Neural cell (in vitro differentiated cells): Measurements from ENCODE around the gene RASGEF1C. TPM values are rescaled to one million over a fixed set of nuclear protein-coding genes. Genes with fewer than 3 reads are reported as not detected.

Experiments used
- H2AFZ ChIP-seq: fragments of 200-600, 300-800 bp; sonication (generic), shearing (Covaris generic); 2 replicates; pipeline ENCODE4 v1.6.0; 2014; ENCODE audit warnings: low read depth, mild to moderate bottlenecking, antibody characterized with exemption, low read length, moderate library complexity
- H3F3A ChIP-seq: fragments of 200-600 bp; shearing (Covaris generic); 2 replicates; pipeline ENCODE4 v1.6.1; 2016; ENCODE audit warnings: mild to moderate bottlenecking, moderate library complexity, mixed read lengths, antibody characterized with exemption, low read length; ENCODE audit not compliant: insufficient read depth, poor library complexity, severe bottlenecking
- H3K27ac ChIP-seq: fragments of 200-600, 300-800 bp; sonication (generic), shearing (Covaris generic); 2 replicates; pipeline ENCODE4 v1.5.1; 2014; ENCODE audit warnings: mild to moderate bottlenecking, low read length, moderate library complexity
- H3K27me3 ChIP-seq: fragments of 300-800, 200-600 bp; sonication (generic), shearing (Covaris generic); 2 replicates; pipeline ENCODE4 v1.6.0; 2014; ENCODE audit warnings: mild to moderate bottlenecking, low read depth, low read length, moderate library complexity; ENCODE audit not compliant: insufficient read depth
- H3K36me3 ChIP-seq: fragments of 300-800, 200-600 bp; sonication (generic), shearing (Covaris generic); 2 replicates; pipeline ENCODE4 v1.5.1; 2014; ENCODE audit warnings: mild to moderate bottlenecking, antibody characterized with exemption, low read length, moderate library complexity; ENCODE audit not compliant: insufficient read depth
- H3K4me2 ChIP-seq: fragments of 300-800, 200-600 bp; sonication (generic), shearing (Covaris generic); 2 replicates; pipeline ENCODE4 v1.6.0; 2014; ENCODE audit warnings: mild to moderate bottlenecking, low read length
- H3K4me3 ChIP-seq: fragments of 300-800, 200-600 bp; sonication (generic), shearing (Covaris generic); 2 replicates; pipeline ENCODE4 v1.5.1; 2014; ENCODE audit warnings: mild to moderate bottlenecking, low read length, moderate library complexity
- H3K79me2 ChIP-seq: fragments of 200-600 bp; shearing (Covaris generic); replicated peaks from 2 replicates; pipeline ENCODE4 v1.6.0; 2014; ENCODE audit warnings: mild to moderate bottlenecking, low read length, moderate library complexity; ENCODE audit not compliant: insufficient read depth
- H3K9ac ChIP-seq: fragments of 300-800, 200-600 bp; sonication (generic), shearing (Covaris generic); 2 replicates; pipeline ENCODE4 v1.6.1; 2016; ENCODE audit warnings: mild to moderate bottlenecking, low read length, mixed read lengths
- H3K9me2 ChIP-seq: fragments of 200-600 bp; shearing (Covaris generic); 2 replicates; pipeline ENCODE4 v1.6.1; 2016; ENCODE audit warnings: mild to moderate bottlenecking, low read length, mixed read lengths; ENCODE audit not compliant: insufficient read depth
- H3K9me3 ChIP-seq: fragments of 200-600, 300-800 bp; sonication (generic), shearing (Covaris generic); 2 replicates; pipeline ENCODE4 v1.6.1; 2016; ENCODE audit warnings: mild to moderate bottlenecking, mixed run types, low read length, moderate library complexity, mixed read lengths
- H4K20me1 ChIP-seq: fragments of 200-600 bp; shearing (Covaris generic); 2 replicates; pipeline ENCODE4 v1.6.1; 2016; ENCODE audit warnings: mild to moderate bottlenecking, mixed run types; ENCODE audit not compliant: insufficient read depth
- EP300 ChIP-seq: fragments of 450-650 bp; conservative IDR thresholded peaks from 2 replicates; pipeline ENCODE4 v1.6.1; 2014; ENCODE audit warnings: antibody characterized with exemption, mild to moderate bottlenecking, moderate library complexity; ENCODE audit not compliant: poor library complexity, severe bottlenecking
- EZH2 ChIP-seq: fragments of 200-600, 300-800 bp; shearing (Covaris generic), sonication (generic); IDR thresholded peaks from 2 replicates; pipeline ENCODE4 v1.6.1; 2014; ENCODE audit warnings: antibody characterized with exemption, low read length, borderline replicate concordance, mild to moderate bottlenecking; ENCODE audit not compliant: insufficient read depth, poor library complexity, severe bottlenecking
- MXI1 ChIP-seq: fragments of 450-650 bp; conservative IDR thresholded peaks from 2 replicates; pipeline ENCODE4 v1.6.1; 2014; ENCODE audit warnings: antibody characterized with exemption, mild to moderate bottlenecking; ENCODE audit not compliant: poor library complexity, severe bottlenecking
- POLR2AphosphoS5 ChIP-seq: IDR thresholded peaks from 2 replicates; pipeline ENCODE4 v1.6.1; 2012
- RAD21 ChIP-seq: fragments of 450-650 bp; conservative IDR thresholded peaks from 2 replicates; pipeline ENCODE4 v1.6.1; 2014; ENCODE audit warnings: antibody characterized with exemption, mild to moderate bottlenecking, moderate library complexity
- SMC3 ChIP-seq: fragments of 450-650 bp; conservative IDR thresholded peaks from 2 replicates; pipeline ENCODE4 v1.6.1; 2014; ENCODE audit warnings: antibody characterized with exemption, mild to moderate bottlenecking, moderate library complexity; ENCODE audit not compliant: poor library complexity
- TAF1 ChIP-seq: IDR thresholded peaks from 2 replicates; pipeline ENCODE4 v1.6.1; 2012; ENCODE audit warnings: low read depth
- polyA plus RNA-seq: library from polyadenylated mRNA; depleted of rRNA; stranded (reverse); fragments of >200 nt; gene quantifications from 2 replicates; pipeline ENCODE4 v1.2.3, GENCODE V29; 2014
- TF ChIP-seq, protein P1 (sequence below): fragments of 450-650 bp; IDR thresholded peaks from 2 replicates; pipeline ENCODE4 v1.5.1; 2014; ENCODE audit warnings: antibody characterized with exemption, mild to moderate bottlenecking, moderate library complexity; ENCODE audit not compliant: poor library complexity, severe bottlenecking
- TF ChIP-seq, protein P2 (sequence below): IDR thresholded peaks from 2 replicates; pipeline ENCODE4 v1.6.1; 2012; ENCODE audit warnings: borderline replicate concordance

RASGEF1C gene
- polyA plus RNA-seq, 1 donor from 2014 or later: 5.3 TPM

DNA sequence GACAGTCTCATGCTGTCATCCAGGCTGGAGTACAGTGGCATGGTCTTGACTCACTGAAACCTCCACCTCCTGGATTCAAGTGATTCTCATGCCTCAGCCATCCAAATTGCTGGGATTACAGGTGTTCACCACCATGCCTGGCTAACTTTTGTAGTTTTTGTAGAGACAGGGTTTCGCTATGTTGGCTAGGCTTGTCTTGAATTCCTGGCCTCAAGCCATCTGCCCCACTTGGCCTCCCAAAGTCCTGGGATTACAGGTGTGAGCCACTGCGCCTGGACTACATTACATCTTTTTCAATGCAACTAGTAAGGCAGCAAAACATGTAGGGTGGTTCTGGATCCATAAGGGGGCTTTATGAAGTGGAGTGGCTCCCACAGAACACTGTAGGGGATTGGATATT is 29.6 kb upstream of the RASGEF1C start:
- Histone ChIP-seq H3K36me3 (peaks cover 5% of the 10 kb centered on the region), H3K27ac (no peak overlapping the region), H3K79me2 (no peaks in the 10 kb centered on the region), H3K9me2 (no peaks in the 10 kb centered on the region), H3K9ac (no peak overlapping the region), H3K9me3 (no peaks in the 10 kb centered on the region), H2AFZ (no peak overlapping the region), H3K4me2 (no peak overlapping the region), H4K20me1 (no peaks in the 10 kb centered on the region), H3K27me3 (no peaks in the 10 kb centered on the region), H3F3A (no peaks in the 10 kb centered on the region), H3K4me3 (no peak overlapping the region)
- no peak for TF ChIP-seq MXI1
- TF ChIP-seq EP300: no peak

DNA sequence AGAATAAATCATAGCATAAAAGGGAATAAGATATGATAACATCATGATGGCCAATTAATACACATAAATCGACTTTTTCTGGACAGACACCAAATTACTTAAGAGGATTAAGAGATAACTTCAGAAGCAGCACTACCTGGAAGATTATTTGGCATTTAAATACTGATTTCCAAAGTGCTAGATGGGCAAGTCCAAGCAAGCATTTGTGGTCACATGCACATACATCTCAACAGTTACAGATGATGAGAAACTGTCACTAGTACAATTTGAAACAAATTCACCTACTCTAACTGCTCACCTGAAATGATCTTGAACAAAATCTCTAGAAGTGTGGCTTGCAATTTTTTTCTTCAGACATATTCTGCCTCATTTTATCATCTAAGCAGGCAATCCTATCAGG is 26.8 kb upstream of the RASGEF1C start:
- Histone ChIP-seq H3K27ac (no peak overlapping the region), H3K9me2 (no peaks in the 10 kb centered on the region), H3K79me2 (no peaks in the 10 kb centered on the region), H3K9me3 (no peaks in the 10 kb centered on the region), H3K27me3 (no peaks in the 10 kb centered on the region), H3K4me3 (no peak overlapping the region), H4K20me1 (no peaks in the 10 kb centered on the region), H3K4me2 (no peak overlapping the region), H3F3A (no peaks in the 10 kb centered on the region), H3K9ac (no peak overlapping the region), H2AFZ (no peak overlapping the region), H3K36me3 (peaks cover 11% of the 10 kb centered on the region)
- TF ChIP-seq, protein P1, sequence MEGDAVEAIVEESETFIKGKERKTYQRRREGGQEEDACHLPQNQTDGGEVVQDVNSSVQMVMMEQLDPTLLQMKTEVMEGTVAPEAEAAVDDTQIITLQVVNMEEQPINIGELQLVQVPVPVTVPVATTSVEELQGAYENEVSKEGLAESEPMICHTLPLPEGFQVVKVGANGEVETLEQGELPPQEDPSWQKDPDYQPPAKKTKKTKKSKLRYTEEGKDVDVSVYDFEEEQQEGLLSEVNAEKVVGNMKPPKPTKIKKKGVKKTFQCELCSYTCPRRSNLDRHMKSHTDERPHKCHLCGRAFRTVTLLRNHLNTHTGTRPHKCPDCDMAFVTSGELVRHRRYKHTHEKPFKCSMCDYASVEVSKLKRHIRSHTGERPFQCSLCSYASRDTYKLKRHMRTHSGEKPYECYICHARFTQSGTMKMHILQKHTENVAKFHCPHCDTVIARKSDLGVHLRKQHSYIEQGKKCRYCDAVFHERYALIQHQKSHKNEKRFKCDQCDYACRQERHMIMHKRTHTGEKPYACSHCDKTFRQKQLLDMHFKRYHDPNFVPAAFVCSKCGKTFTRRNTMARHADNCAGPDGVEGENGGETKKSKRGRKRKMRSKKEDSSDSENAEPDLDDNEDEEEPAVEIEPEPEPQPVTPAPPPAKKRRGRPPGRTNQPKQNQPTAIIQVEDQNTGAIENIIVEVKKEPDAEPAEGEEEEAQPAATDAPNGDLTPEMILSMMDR: no peak
- TF ChIP-seq EZH2: no peak
- TF ChIP-seq TAF1: no peak
- no peak for TF ChIP-seq MXI1
- TF ChIP-seq SMC3: no peak
- TF ChIP-seq POLR2AphosphoS5: no peak
- TF ChIP-seq, protein P2, sequence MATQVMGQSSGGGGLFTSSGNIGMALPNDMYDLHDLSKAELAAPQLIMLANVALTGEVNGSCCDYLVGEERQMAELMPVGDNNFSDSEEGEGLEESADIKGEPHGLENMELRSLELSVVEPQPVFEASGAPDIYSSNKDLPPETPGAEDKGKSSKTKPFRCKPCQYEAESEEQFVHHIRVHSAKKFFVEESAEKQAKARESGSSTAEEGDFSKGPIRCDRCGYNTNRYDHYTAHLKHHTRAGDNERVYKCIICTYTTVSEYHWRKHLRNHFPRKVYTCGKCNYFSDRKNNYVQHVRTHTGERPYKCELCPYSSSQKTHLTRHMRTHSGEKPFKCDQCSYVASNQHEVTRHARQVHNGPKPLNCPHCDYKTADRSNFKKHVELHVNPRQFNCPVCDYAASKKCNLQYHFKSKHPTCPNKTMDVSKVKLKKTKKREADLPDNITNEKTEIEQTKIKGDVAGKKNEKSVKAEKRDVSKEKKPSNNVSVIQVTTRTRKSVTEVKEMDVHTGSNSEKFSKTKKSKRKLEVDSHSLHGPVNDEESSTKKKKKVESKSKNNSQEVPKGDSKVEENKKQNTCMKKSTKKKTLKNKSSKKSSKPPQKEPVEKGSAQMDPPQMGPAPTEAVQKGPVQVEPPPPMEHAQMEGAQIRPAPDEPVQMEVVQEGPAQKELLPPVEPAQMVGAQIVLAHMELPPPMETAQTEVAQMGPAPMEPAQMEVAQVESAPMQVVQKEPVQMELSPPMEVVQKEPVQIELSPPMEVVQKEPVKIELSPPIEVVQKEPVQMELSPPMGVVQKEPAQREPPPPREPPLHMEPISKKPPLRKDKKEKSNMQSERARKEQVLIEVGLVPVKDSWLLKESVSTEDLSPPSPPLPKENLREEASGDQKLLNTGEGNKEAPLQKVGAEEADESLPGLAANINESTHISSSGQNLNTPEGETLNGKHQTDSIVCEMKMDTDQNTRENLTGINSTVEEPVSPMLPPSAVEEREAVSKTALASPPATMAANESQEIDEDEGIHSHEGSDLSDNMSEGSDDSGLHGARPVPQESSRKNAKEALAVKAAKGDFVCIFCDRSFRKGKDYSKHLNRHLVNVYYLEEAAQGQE: no peak
- no peak for TF ChIP-seq EP300

DNA sequence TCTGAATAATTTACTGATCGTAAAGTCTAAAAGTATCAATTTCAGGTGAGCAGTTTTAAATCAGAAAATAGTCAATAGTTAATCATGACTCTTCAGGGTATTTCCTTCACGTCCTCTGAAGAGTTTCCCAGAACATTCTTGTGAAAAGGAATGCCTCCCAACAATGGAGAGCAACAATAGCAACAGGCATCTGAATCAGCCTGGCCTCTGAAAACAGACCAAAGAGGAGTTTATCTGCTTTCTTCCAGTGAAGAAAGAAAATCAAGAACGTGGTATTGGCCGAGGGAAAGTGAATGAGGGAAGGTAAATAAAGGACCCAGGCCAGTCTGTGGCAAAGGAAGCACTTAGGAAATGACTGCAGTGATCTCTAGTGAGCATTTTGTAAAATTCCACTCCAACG is 26.1 kb upstream of the RASGEF1C start:
- no peaks in the 10 kb centered on the region for H3K79me2 ChIP-seq
- no peaks in the 10 kb centered on the region for H3K9me3 ChIP-seq
- H3K27me3 ChIP-seq: no peaks in the 10 kb centered on the region
- TF ChIP-seq, protein P2: no peak
- TF ChIP-seq, protein P1: no peak
- no peak for TF ChIP-seq RAD21
- no peak for TF ChIP-seq TAF1
- no peak overlapping the region for H3K4me3 ChIP-seq
- no peaks in the 10 kb centered on the region for H4K20me1 ChIP-seq
- H3K9me2 ChIP-seq: no peaks in the 10 kb centered on the region
- H3F3A ChIP-seq: no peaks in the 10 kb centered on the region
- no peak overlapping the region for H3K9ac ChIP-seq
- H3K36me3 ChIP-seq: peaks cover 11% of the 10 kb centered on the region
- no peak overlapping the region for H3K4me2 ChIP-seq
- no peak overlapping the region for H3K27ac ChIP-seq
- no peak overlapping the region for H2AFZ ChIP-seq
